Smooth muscle cell (in vitro differentiated cells): ENCODE data around the gene ARHGAP26. TPM values are rescaled to one million over a fixed set of nuclear protein-coding genes. Genes with fewer than 3 reads are reported as not detected.

Source experiments
- DNase-seq: peaks from one replicate; lab custom pipeline; 2025; ENCODE audit not compliant: unreplicated experiment; lab: John Stamatoyannopoulos, UW
- H2AFZ ChIP-seq: fragments of 200-600 bp; sonication (generic); 2 replicates; pipeline ENCODE4 v1.6.0; 2016; ENCODE audit warnings: antibody characterized with exemption, low read depth, mild to moderate bottlenecking
- H3F3A ChIP-seq: fragments of 200-600 bp; sonication (generic); 2 replicates; pipeline ENCODE4 v1.6.0; 2017; ENCODE audit warnings: antibody characterized with exemption, low read depth
- H3K27ac ChIP-seq: fragments of 200-600 bp; sonication (generic); 2 replicates; pipeline ENCODE4 v1.5.1; 2016; ENCODE audit warnings: low read depth, mild to moderate bottlenecking
- H3K27me3 ChIP-seq: fragments of 200-600 bp; sonication (generic); 2 replicates; pipeline ENCODE4 v1.6.1; 2016; ENCODE audit warnings: low read depth, mild to moderate bottlenecking
- H3K36me3 ChIP-seq: fragments of 200-600 bp; sonication (generic); 2 replicates; pipeline ENCODE4 v1.5.1; 2016; ENCODE audit warnings: low read depth
- H3K4me1 ChIP-seq: fragments of 200-600 bp; sonication (generic); 2 replicates; pipeline ENCODE4 v1.5.1; 2016; ENCODE audit warnings: low read depth
- H3K4me2 ChIP-seq: fragments of 200-600 bp; sonication (generic); 2 replicates; pipeline ENCODE4 v1.6.0; 2016; ENCODE audit warnings: mild to moderate bottlenecking
- H3K4me3 ChIP-seq: fragments of 200-600 bp; sonication (generic); 2 replicates; pipeline ENCODE4 v1.5.1; 2016; ENCODE audit warnings: mild to moderate bottlenecking
- H3K79me2 ChIP-seq: fragments of 200-600 bp; sonication (generic); 2 replicates; pipeline ENCODE4 v1.6.0; 2016; ENCODE audit warnings: low read depth, mild to moderate bottlenecking
- H3K9ac ChIP-seq: fragments of 200-600 bp; sonication (generic); 2 replicates; pipeline ENCODE4 v1.6.0; 2016; ENCODE audit warnings: low read depth
- H3K9me3 ChIP-seq: fragments of 200-600 bp; sonication (generic); replicated peaks from 2 replicates; pipeline ENCODE4 v1.5.1; 2016; ENCODE audit warnings: low read depth
- H4K20me1 ChIP-seq: fragments of 200-600 bp; sonication (generic); 2 replicates; pipeline ENCODE4 v1.6.0; 2016; ENCODE audit warnings: low read depth
- WGBS: methylation state at CpG from one replicate; pipeline ENCODE4 v1.1.7; 2016; ENCODE audit warnings: low lambda C conversion rate; 5-methylcytosine and 5-hydroxymethylcytosine counted together
- polyA plus RNA-seq: library from polyadenylated mRNA; unstranded; fragments of >200 nt; fragmentation: Nextera tagmentation; extraction: Ambion mirVana; gene quantifications from 2 replicates; pipeline ENCODE4 v1.2.1, GENCODE V29; 2016
- total RNA-seq: library from RNA; depleted of rRNA; stranded (reverse); fragments of >200 nt; gene quantifications from 2 replicates; pipeline ENCODE4 v1.2.3, GENCODE V29; 2014
- TF ChIP-seq, protein P1 (sequence below): fragments of 200-600 bp; sonication (generic); IDR thresholded peaks from 2 replicates; pipeline ENCODE4 v1.5.1; 2017; ENCODE audit warnings: borderline replicate concordance, mild to moderate bottlenecking, antibody characterized with exemption; ENCODE audit not compliant: insufficient read depth, poor library complexity, severe bottlenecking

Gene ARHGAP26
- total and polyA plus RNA-seq, 2 experiments from 2014 or later, result 2.2 to 5.1 TPM

DNA sequence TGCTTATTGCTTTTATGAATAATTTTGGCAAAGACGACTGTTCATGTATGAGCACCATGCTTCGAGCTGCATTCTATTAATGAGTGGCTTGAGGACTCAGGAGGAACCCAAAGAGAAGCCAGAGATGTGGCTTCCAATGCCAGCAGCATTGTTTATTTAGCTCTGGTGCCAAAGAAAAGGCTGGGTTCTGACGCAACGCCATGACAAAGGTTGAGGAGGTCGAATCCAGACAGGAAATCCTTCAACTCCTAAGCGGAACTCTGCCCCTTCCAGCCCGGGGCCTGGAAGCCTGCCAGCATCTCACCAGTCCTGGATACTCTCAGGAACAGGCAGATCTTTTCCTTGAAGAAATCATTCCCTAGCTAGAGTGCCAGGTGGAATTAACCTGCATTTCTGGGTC lies 104.4 kb downstream of the ARHGAP26 start:
- Histone ChIP-seq H3K9ac (no peak overlapping the region), H3K27ac (no peak overlapping the region), H3K9me3 (no peaks in the 10 kb centered on the region), H2AFZ (no peak overlapping the region), H3K4me3 (no peak overlapping the region), H3K27me3 (no peaks in the 10 kb centered on the region), H3K36me3 (no peaks in the 10 kb centered on the region), H3K4me1 (peaks cover 7% of the 10 kb centered on the region), H3K4me2 (no peak overlapping the region), H3F3A (no peaks in the 10 kb centered on the region), H3K79me2 (no peaks in the 10 kb centered on the region), H4K20me1 (no peaks in the 10 kb centered on the region)
- 83% methylated on average over 7 of the region's 7 CpGs for WGBS
- TF ChIP-seq, protein P1, sequence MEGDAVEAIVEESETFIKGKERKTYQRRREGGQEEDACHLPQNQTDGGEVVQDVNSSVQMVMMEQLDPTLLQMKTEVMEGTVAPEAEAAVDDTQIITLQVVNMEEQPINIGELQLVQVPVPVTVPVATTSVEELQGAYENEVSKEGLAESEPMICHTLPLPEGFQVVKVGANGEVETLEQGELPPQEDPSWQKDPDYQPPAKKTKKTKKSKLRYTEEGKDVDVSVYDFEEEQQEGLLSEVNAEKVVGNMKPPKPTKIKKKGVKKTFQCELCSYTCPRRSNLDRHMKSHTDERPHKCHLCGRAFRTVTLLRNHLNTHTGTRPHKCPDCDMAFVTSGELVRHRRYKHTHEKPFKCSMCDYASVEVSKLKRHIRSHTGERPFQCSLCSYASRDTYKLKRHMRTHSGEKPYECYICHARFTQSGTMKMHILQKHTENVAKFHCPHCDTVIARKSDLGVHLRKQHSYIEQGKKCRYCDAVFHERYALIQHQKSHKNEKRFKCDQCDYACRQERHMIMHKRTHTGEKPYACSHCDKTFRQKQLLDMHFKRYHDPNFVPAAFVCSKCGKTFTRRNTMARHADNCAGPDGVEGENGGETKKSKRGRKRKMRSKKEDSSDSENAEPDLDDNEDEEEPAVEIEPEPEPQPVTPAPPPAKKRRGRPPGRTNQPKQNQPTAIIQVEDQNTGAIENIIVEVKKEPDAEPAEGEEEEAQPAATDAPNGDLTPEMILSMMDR, result no peak
- no peak for DNase-seq

- WGBS, result 95% methylated on average over 3 of the region's 3 CpGs
- Histone ChIP-seq H3K4me3 (no peak overlapping the region), H3F3A (no peaks in the 10 kb centered on the region), H3K36me3 (no peaks in the 10 kb centered on the region), H3K4me2 (no peak overlapping the region), H3K27me3 (no peaks in the 10 kb centered on the region), H3K9ac (no peak overlapping the region), H3K79me2 (no peaks in the 10 kb centered on the region), H3K4me1 (peaks cover 7% of the 10 kb centered on the region), H3K9me3 (no peaks in the 10 kb centered on the region), H3K27ac (no peak overlapping the region), H4K20me1 (no peaks in the 10 kb centered on the region), H2AFZ (no peak overlapping the region)
- no peak for DNase-seq
- TF ChIP-seq, protein P1, result no peak
Observed at GRCh38 chr5:142875936-142876335, 105.8 kb downstream of the ARHGAP26 start.

GRCh38 chr5:142876817-142877216 lies 106.6 kb downstream of the ARHGAP26 start:
- no peaks in the 10 kb centered on the region for H3K9me3 ChIP-seq

DNA sequence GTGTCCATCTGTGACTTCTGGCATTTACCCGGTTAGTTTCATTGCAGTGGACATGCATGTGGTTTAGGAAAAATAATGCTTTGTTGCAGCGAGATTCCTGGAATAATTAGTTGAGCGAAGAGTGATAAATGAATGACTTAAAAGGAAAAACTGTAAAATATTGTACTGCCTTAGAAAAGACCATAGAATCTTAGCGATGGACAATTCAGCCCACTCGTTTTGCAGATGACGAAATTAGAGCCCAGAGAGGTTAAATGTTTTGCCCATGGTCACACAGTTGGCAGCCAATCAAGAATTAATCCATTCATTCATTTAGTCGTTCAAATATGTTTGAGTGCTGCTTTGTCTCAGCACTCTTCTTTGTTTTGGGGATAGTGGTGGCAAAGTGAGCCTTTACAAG lies 107.9 kb downstream of the ARHGAP26 start:
- H3K27me3 ChIP-seq, result no peaks in the 10 kb centered on the region
- H3F3A ChIP-seq, result no peaks in the 10 kb centered on the region
- TF ChIP-seq, protein P1, result no peak
- WGBS, result 86% methylated on average over 7 of the region's 7 CpGs
- H3K9me3 ChIP-seq, result no peaks in the 10 kb centered on the region
- no peak overlapping the region for H3K9ac ChIP-seq
- no peak for DNase-seq
- no peaks in the 10 kb centered on the region for H3K36me3 ChIP-seq
- peaks cover 6% of the 10 kb centered on the region for H3K4me1 ChIP-seq
- H2AFZ ChIP-seq, result no peak overlapping the region
- no peaks in the 10 kb centered on the region for H4K20me1 ChIP-seq
- no peak overlapping the region for H3K27ac ChIP-seq
- no peak overlapping the region for H3K4me2 ChIP-seq
- no peaks in the 10 kb centered on the region for H3K79me2 ChIP-seq
- H3K4me3 ChIP-seq, result no peak overlapping the region

More at GRCh38 chr5:142876817-142877216, 106.6 kb downstream of the ARHGAP26 start:
- Histone ChIP-seq H3K9ac (no peak overlapping the region), H3K4me2 (no peak overlapping the region), H3F3A (no peaks in the 10 kb centered on the region), H3K4me1 (peaks cover 13% of the 10 kb centered on the region), H3K4me3 (no peak overlapping the region), H3K36me3 (no peaks in the 10 kb centered on the region), H3K27ac (no peak overlapping the region), H3K27me3 (no peaks in the 10 kb centered on the region), H3K79me2 (no peaks in the 10 kb centered on the region), H4K20me1 (no peaks in the 10 kb centered on the region), H2AFZ (no peak overlapping the region)
- TF ChIP-seq, protein P1, result no peak
- no peak for DNase-seq
- 88% methylated on average over 2 of the region's 2 CpGs for WGBS
